Femur (tissue), 1 donor: Measurements from ENCODE around the gene ITGA6.
"Not testable (repeated sequence)": the region's sequence is repeated elsewhere in the genome, so short reads cannot be mapped to it uniquely, and the experiment has no call there.

Experiments
- DNase-seq: peaks from one replicate; pipeline ENCODE4 v3.0.0-alpha.2; 2017

ITGA6 gene

GRCh38 chr2:172531309-172531708 lies 103.9 kb downstream of the ITGA6 start:
- DNase-seq, result no peak

GRCh38 chr2:172532461-172532860 lies 105.1 kb downstream of the ITGA6 start:
- not testable (repeated sequence) for DNase-seq

GRCh38 chr2:172533687-172534086 lies 106.3 kb downstream of the ITGA6 start:
- no peak for DNase-seq

- DNase-seq, result no peak
Observed at GRCh38 chr2:172535119-172535518, 107.7 kb downstream of the ITGA6 start.

- DNase-seq, result not testable (repeated sequence)
Observed at GRCh38 chr2:172537851-172538250, 110.5 kb downstream of the ITGA6 start.

GRCh38 chr2:172539767-172540166 lies 112.4 kb downstream of the ITGA6 start:
- DNase-seq, result no peak

GRCh38 chr2:172540421-172540820 lies 113.0 kb downstream of the ITGA6 start:
- no peak for DNase-seq

GRCh38 chr2:172545408-172546075 lies 118.2 kb downstream of the ITGA6 start:
- DNase-seq, result no peak

GRCh38 chr2:172549131-172549530 lies 121.7 kb downstream of the ITGA6 start:
- DNase-seq, result no peak

- DNase-seq, result not testable (repeated sequence)
Observed at GRCh38 chr2:172549802-172550201, 122.4 kb downstream of the ITGA6 start.

GRCh38 chr2:172550419-172550818 lies 123.0 kb downstream of the ITGA6 start:
- no peak for DNase-seq

- no peak for DNase-seq
Observed at GRCh38 chr2:172551271-172551670, 123.9 kb downstream of the ITGA6 start.

- no peak for DNase-seq
Observed at GRCh38 chr2:172552547-172553291, 125.3 kb downstream of the ITGA6 start.

GRCh38 chr2:172554352-172555271 lies 127.2 kb downstream of the ITGA6 start:
- DNase-seq, result no peak

GRCh38 chr2:172555272-172555521 lies 127.8 kb downstream of the ITGA6 start:
- DNase-seq, result no peak
